Loucy (cell line): ENCODE data around the gene COX10.
A peak's percentile ranks its signal among the peaks of the same experiment; 100 is the strongest.

Source experiments
- H2AFZ ChIP-seq: fragments of 200-600 bp; sonication (generic); 2 replicates; pipeline ENCODE4 v1.6.0; 2016; ENCODE audit warnings: antibody characterized with exemption, mild to moderate bottlenecking, low read length, moderate library complexity
- H3F3A ChIP-seq: fragments of 200-600 bp; 2 replicates; pipeline ENCODE4 v1.6.0; 2016; ENCODE audit warnings: antibody characterized with exemption, low read depth, mild to moderate bottlenecking
- H3K27me3 ChIP-seq: fragments of 200-600 bp; sonication (generic); 2 replicates; pipeline ENCODE4 v1.6.1; 2014; ENCODE audit warnings: low read length, mild to moderate bottlenecking; ENCODE audit not compliant: insufficient read depth, poor library complexity, severe bottlenecking
- H3K36me3 ChIP-seq: fragments of 200-600 bp; sonication (generic); 2 replicates; pipeline ENCODE4 v1.6.1; 2016; ENCODE audit warnings: low read length; ENCODE audit not compliant: insufficient read depth
- H3K4me1 ChIP-seq: fragments of 200-600 bp; sonication (generic); 2 replicates; pipeline ENCODE4 v1.5.1; 2014; ENCODE audit warnings: low read length, mild to moderate bottlenecking; ENCODE audit not compliant: insufficient read depth, poor library complexity, severe bottlenecking
- H3K4me2 ChIP-seq: fragments of 200-600 bp; sonication (generic); 2 replicates; pipeline ENCODE4 v1.6.0; 2014; ENCODE audit warnings: antibody characterized with exemption, low read length, low read depth, mild to moderate bottlenecking; ENCODE audit not compliant: poor library complexity, severe bottlenecking
- H3K4me3 ChIP-seq: fragments of 200-600 bp; sonication (generic); 2 replicates; pipeline ENCODE4 v1.5.1; 2014; ENCODE audit warnings: low read length, mild to moderate bottlenecking, mixed read lengths; ENCODE audit not compliant: poor library complexity, severe bottlenecking
- H3K79me2 ChIP-seq: fragments of 200-600 bp; sonication (generic); 2 replicates; pipeline ENCODE4 v1.6.1; 2014; ENCODE audit warnings: low read length; ENCODE audit not compliant: insufficient read depth
- H3K9ac ChIP-seq: fragments of 200-600 bp; sonication (generic); 2 replicates; pipeline ENCODE4 v1.6.0; 2014; ENCODE audit warnings: mild to moderate bottlenecking, low read depth, low read length, moderate library complexity; ENCODE audit not compliant: poor library complexity, severe bottlenecking
- H3K9me2 ChIP-seq: fragments of 200-600 bp; sonication (generic); replicated peaks from 2 replicates; pipeline ENCODE4 v1.6.1; 2016; ENCODE audit warnings: low read depth, low read length, mixed read lengths
- H3K9me3 ChIP-seq: fragments of 200-600 bp; sonication (generic); 2 replicates; pipeline ENCODE4 v1.6.1; 2014; ENCODE audit warnings: mild to moderate bottlenecking, antibody characterized with exemption, low read length, low read depth; ENCODE audit not compliant: insufficient read depth
- H4K20me1 ChIP-seq: fragments of 200-600 bp; sonication (generic); 2 replicates; pipeline ENCODE4 v1.6.0; 2014; ENCODE audit warnings: antibody characterized with exemption, low read length, mild to moderate bottlenecking; ENCODE audit not compliant: insufficient read depth, poor library complexity, severe bottlenecking
- EZH2phosphoT487 ChIP-seq: fragments of 200-600 bp; IDR thresholded peaks from 2 replicates; pipeline ENCODE4 v1.6.1; 2018; ENCODE audit warnings: antibody characterized with exemption, mild to moderate bottlenecking, moderate library complexity, borderline replicate concordance
- TF ChIP-seq, protein P1 (sequence below): fragments of 200-600 bp; sonication (generic); conservative IDR thresholded peaks from 2 replicates; pipeline ENCODE4 v1.5.1; 2014; ENCODE audit warnings: mild to moderate bottlenecking, antibody characterized with exemption, low read length

The COX10 gene

DNA sequence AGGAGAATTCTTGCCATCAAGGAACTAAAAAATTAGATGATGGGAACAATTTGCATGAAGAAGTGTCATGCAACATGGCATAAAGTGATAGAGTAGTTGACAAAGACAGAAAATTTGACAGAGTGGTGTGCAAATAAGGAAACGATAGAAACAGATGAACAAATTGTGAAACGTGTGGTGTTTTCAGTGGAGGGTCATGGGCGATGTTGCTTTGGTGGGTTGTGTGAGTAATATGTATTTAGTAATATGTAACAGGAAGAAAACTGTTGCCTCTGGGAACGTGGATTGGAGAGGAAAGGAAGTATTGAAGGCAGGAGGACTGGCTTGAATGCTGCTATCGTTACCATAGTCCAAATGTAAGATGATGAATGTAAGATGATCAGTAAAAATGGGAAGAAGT lies 3.6 kb downstream of the COX10 start:
- no peak for TF ChIP-seq EZH2phosphoT487
- TF ChIP-seq, protein P1, sequence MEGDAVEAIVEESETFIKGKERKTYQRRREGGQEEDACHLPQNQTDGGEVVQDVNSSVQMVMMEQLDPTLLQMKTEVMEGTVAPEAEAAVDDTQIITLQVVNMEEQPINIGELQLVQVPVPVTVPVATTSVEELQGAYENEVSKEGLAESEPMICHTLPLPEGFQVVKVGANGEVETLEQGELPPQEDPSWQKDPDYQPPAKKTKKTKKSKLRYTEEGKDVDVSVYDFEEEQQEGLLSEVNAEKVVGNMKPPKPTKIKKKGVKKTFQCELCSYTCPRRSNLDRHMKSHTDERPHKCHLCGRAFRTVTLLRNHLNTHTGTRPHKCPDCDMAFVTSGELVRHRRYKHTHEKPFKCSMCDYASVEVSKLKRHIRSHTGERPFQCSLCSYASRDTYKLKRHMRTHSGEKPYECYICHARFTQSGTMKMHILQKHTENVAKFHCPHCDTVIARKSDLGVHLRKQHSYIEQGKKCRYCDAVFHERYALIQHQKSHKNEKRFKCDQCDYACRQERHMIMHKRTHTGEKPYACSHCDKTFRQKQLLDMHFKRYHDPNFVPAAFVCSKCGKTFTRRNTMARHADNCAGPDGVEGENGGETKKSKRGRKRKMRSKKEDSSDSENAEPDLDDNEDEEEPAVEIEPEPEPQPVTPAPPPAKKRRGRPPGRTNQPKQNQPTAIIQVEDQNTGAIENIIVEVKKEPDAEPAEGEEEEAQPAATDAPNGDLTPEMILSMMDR: no peak
- no peaks in the 10 kb centered on the region for H3F3A ChIP-seq
- peaks cover 39% of the 10 kb centered on the region for H3K79me2 ChIP-seq
- no peak overlapping the region for H3K9ac ChIP-seq
- H3K4me1 ChIP-seq: peaks cover 27% of the 10 kb centered on the region
- peaks cover 6% of the 10 kb centered on the region for H4K20me1 ChIP-seq
- H3K9me3 ChIP-seq: no peaks in the 10 kb centered on the region
- no peak overlapping the region for H2AFZ ChIP-seq
- H3K9me2 ChIP-seq: no peaks in the 10 kb centered on the region
- no peaks in the 10 kb centered on the region for H3K27me3 ChIP-seq
- H3K36me3 ChIP-seq: peaks cover 15% of the 10 kb centered on the region
- H3K4me3 ChIP-seq: no peak overlapping the region
- peak overlapping the region; percentile 5 for H3K4me2 ChIP-seq

DNA sequence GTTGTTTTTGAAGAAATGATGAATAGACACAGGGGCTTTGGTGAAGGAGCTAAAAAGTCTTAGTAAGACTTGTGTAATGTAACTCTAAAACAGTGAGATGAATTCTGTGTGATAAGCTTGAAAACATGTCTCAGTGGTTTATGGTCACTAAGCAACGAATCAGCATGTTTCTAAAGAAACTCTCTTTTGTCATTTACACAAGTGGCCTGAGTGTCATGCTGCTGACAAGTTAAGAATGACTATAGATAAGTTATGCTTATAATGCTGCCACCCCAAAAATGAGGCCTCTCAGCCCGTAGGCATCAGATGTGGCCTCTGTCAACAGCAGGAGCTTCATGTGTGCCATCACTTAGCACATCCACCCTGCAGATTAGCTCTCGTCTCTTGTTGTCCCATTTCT lies 8.7 kb downstream of the COX10 start:
- Histone ChIP-seq H3K79me2 (no peaks in the 10 kb centered on the region), H3F3A (no peaks in the 10 kb centered on the region), H2AFZ (no peak overlapping the region), H4K20me1 (no peaks in the 10 kb centered on the region), H3K4me1 (peaks cover 3% of the 10 kb centered on the region), H3K9ac (no peak overlapping the region), H3K9me3 (no peaks in the 10 kb centered on the region), H3K36me3 (peaks cover 15% of the 10 kb centered on the region), H3K9me2 (no peaks in the 10 kb centered on the region), H3K27me3 (no peaks in the 10 kb centered on the region), H3K4me3 (no peak overlapping the region), H3K4me2 (no peak overlapping the region)
- no peak for TF ChIP-seq EZH2phosphoT487
- TF ChIP-seq, protein P1: no peak

DNA sequence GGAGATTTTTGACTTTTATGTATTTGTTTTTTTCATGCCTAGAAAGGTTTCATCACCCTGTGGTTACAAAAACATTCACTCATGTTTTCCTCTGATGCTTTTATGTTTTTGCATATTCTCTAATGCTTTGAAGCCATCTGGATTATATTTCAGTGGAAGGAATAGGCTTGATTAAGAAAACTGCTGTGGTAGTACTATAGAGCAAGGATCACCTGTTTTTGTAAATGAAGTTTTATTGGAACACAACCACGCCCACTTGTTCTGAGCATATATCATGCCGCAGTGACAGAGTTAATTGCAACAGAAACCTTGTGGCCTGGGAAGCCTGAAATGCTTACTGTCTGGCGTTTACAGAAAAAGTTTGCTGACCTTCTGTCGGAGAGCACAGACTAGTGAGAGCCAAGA lies 11.5 kb downstream of the COX10 start:
- TF ChIP-seq EZH2phosphoT487: no peak
- TF ChIP-seq, protein P1: no peak
- no peaks in the 10 kb centered on the region for H3F3A ChIP-seq
- no peaks in the 10 kb centered on the region for H3K9me3 ChIP-seq
- H3K4me1 ChIP-seq: peaks cover 3% of the 10 kb centered on the region
- no peaks in the 10 kb centered on the region for H3K9me2 ChIP-seq
- no peak overlapping the region for H2AFZ ChIP-seq
- no peak overlapping the region for H3K9ac ChIP-seq
- H3K36me3 ChIP-seq: peaks cover 11% of the 10 kb centered on the region
- no peaks in the 10 kb centered on the region for H4K20me1 ChIP-seq
- no peaks in the 10 kb centered on the region for H3K79me2 ChIP-seq
- no peak overlapping the region for H3K4me2 ChIP-seq
- H3K27me3 ChIP-seq: no peaks in the 10 kb centered on the region
- no peak overlapping the region for H3K4me3 ChIP-seq
